OCI-LY3 (cell line): ENCODE data around the gene IKZF2.

Experiments used
- EZH2phosphoT487 ChIP-seq: fragments of 200-600 bp; shearing (Covaris generic); IDR thresholded peaks from 2 replicates; pipeline ENCODE4 v1.6.1; 2018; ENCODE audit warnings: antibody characterized with exemption, mixed run types, low read depth
- TF ChIP-seq, protein P1 (sequence below): fragments of 200-600, 300-600 bp; sonication (generic); IDR thresholded peaks from 2 replicates; pipeline ENCODE4 v1.5.1; 2014; ENCODE audit warnings: antibody characterized with exemption, low read length, low read depth

DNA sequence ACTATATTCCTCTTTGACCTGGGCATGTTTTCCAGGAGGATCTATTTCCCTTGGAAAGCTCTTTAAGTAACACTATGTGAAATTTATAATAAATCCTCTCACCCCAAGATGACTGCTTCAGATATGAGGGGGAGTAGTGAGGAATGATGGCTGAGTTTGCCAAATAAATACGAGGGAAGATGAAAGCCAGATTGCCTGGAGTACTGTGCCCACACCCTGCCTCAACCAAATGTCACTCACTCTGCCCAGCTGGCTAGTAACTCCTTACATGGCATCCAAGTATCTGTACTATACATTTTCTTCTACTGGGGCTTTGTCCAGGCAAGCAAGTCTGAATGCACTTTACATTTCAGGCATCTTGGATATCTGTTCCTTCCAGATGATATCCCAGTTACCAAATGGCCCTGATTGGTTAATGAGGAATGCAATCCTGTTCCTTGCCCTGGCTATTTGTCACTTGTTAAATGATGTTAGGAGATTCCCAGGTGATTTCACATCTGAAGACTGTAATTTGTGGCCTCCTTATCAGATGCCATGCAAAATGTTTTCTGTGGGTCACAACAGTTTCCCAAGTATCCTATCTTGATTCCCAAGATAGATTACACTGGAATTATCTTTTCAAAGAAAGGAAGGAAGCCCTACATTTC, 191.8 kb downstream of the IKZF2 start:
- TF ChIP-seq, protein P1, sequence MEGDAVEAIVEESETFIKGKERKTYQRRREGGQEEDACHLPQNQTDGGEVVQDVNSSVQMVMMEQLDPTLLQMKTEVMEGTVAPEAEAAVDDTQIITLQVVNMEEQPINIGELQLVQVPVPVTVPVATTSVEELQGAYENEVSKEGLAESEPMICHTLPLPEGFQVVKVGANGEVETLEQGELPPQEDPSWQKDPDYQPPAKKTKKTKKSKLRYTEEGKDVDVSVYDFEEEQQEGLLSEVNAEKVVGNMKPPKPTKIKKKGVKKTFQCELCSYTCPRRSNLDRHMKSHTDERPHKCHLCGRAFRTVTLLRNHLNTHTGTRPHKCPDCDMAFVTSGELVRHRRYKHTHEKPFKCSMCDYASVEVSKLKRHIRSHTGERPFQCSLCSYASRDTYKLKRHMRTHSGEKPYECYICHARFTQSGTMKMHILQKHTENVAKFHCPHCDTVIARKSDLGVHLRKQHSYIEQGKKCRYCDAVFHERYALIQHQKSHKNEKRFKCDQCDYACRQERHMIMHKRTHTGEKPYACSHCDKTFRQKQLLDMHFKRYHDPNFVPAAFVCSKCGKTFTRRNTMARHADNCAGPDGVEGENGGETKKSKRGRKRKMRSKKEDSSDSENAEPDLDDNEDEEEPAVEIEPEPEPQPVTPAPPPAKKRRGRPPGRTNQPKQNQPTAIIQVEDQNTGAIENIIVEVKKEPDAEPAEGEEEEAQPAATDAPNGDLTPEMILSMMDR: no peak
- TF ChIP-seq EZH2phosphoT487: no peak
